KMS-11 (cell line): ENCODE measurements around the gene LSM5.
A peak's percentile ranks its signal among the peaks of the same experiment; 100 is the strongest.

ENCODE experiments used
- H2AFZ ChIP-seq: fragments of 200-600 bp; sonication (generic); 2 replicates; pipeline ENCODE4 v1.6.1; 2016; ENCODE audit warnings: antibody characterized with exemption, mixed run types, low read depth
- H3K27ac ChIP-seq: fragments of 200-600 bp; sonication (generic); 2 replicates; pipeline ENCODE4 v1.6.1; 2016; ENCODE audit warnings: mild to moderate bottlenecking, mixed run types
- H3K27me3 ChIP-seq: fragments of 200-600 bp; sonication (generic); 2 replicates; pipeline ENCODE4 v1.6.1; 2017; ENCODE audit warnings: mild to moderate bottlenecking, low read depth, mixed run types, moderate library complexity; ENCODE audit not compliant: insufficient read depth
- H3K36me3 ChIP-seq: fragments of 200-600 bp; sonication (generic); 2 replicates; pipeline ENCODE4 v1.6.1; 2017; ENCODE audit warnings: mild to moderate bottlenecking, mixed run types; ENCODE audit not compliant: insufficient read depth
- H3K4me1 ChIP-seq: fragments of 200-600 bp; sonication (generic); 2 replicates; pipeline ENCODE4 v1.6.1; 2016; ENCODE audit warnings: mild to moderate bottlenecking, low read depth, mixed run types; ENCODE audit not compliant: poor library complexity, severe bottlenecking
- H3K4me2 ChIP-seq: fragments of 200-600 bp; sonication (generic); 2 replicates; pipeline ENCODE4 v1.7.0; 2016; ENCODE audit warnings: mild to moderate bottlenecking, mixed run types
- H3K4me3 ChIP-seq: fragments of 200-600 bp; sonication (generic); IDR thresholded peaks from 2 replicates; pipeline ENCODE4 v1.6.1; 2017; ENCODE audit warnings: low read depth, low read length, mixed read lengths; ENCODE audit not compliant: insufficient read depth
- H3K79me2 ChIP-seq: fragments of 200-600 bp; sonication (generic); 2 replicates; pipeline ENCODE4 v1.6.1; 2016; ENCODE audit warnings: low read depth, mixed run types; ENCODE audit not compliant: insufficient read depth
- H3K9ac ChIP-seq: fragments of 200-600 bp; sonication (generic); 2 replicates; pipeline ENCODE4 v1.6.1; 2016; ENCODE audit warnings: mild to moderate bottlenecking, mixed run types
- H4K20me1 ChIP-seq: fragments of 200-600 bp; sonication (generic); 2 replicates; pipeline ENCODE4 v1.6.1; 2016; ENCODE audit warnings: mild to moderate bottlenecking, mixed run types; ENCODE audit not compliant: insufficient read depth
- TF ChIP-seq, protein P1 (sequence below): fragments of 200-600 bp; sonication (generic); conservative IDR thresholded peaks from 2 replicates; pipeline ENCODE4 v1.6.1; 2017; ENCODE audit warnings: low read depth, mild to moderate bottlenecking, antibody characterized with exemption, low read length, moderate library complexity, mixed read lengths

Gene LSM5

DNA sequence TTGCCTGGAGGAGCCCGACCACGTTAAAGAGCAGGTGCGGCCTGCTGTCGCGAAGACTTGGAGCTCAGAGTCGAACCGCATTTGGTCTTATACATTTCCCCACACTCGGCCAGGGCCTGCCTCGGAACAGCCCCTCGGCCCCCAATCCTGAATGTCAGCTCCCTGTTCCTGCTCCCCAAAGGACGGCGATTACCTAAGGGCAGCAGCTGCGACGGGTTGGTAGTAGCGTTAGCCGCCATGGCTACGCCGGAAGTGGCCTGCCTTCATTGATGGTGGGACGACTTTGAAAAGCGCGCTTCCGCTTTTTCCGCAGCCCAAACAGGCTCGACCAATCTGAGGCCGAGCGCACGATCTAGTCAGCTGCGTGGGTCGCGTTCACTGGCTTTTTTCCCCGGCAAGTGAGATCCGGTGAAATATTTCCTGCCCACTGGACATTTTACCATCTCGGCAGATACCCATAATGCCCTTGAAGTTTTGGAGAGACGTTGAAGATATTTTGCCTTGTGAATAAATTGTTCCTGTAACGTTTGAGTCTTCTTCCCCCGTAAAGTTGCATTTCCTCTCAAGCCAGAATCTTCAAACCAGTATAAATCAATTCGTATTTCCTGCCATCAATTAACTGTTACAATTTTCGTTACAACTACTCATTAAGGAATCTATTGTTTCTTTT lies at the start of gene LSM5:
Gene LSM5, minus strand, starts transcription at position 254 of the 670 bp plus-strand sequence. Its CDS starts 15 bp downstream, at position 239.
- Histone ChIP-seq H3K4me3 (no peak within 1 kb of the TSS), H3K4me2 (peak within 1 kb of the TSS; percentile 73), H2AFZ (peak within 1 kb of the TSS; percentile 97), H3K27ac (peak within 1 kb of the TSS; percentile 77), H3K4me1 (peaks cover 9% of the 10 kb centered on the region), H3K9ac (peak within 1 kb of the TSS; percentile 77), H3K27me3 (no peaks in the 10 kb centered on the region), H4K20me1 (no peaks in the 10 kb centered on the region), H3K79me2 (peaks cover 16% of the 10 kb centered on the region), H3K36me3 (no peaks in the 10 kb centered on the region; the same call in 1 of the 2 replicates)
- TF ChIP-seq, protein P1, sequence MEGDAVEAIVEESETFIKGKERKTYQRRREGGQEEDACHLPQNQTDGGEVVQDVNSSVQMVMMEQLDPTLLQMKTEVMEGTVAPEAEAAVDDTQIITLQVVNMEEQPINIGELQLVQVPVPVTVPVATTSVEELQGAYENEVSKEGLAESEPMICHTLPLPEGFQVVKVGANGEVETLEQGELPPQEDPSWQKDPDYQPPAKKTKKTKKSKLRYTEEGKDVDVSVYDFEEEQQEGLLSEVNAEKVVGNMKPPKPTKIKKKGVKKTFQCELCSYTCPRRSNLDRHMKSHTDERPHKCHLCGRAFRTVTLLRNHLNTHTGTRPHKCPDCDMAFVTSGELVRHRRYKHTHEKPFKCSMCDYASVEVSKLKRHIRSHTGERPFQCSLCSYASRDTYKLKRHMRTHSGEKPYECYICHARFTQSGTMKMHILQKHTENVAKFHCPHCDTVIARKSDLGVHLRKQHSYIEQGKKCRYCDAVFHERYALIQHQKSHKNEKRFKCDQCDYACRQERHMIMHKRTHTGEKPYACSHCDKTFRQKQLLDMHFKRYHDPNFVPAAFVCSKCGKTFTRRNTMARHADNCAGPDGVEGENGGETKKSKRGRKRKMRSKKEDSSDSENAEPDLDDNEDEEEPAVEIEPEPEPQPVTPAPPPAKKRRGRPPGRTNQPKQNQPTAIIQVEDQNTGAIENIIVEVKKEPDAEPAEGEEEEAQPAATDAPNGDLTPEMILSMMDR = no peak

DNA sequence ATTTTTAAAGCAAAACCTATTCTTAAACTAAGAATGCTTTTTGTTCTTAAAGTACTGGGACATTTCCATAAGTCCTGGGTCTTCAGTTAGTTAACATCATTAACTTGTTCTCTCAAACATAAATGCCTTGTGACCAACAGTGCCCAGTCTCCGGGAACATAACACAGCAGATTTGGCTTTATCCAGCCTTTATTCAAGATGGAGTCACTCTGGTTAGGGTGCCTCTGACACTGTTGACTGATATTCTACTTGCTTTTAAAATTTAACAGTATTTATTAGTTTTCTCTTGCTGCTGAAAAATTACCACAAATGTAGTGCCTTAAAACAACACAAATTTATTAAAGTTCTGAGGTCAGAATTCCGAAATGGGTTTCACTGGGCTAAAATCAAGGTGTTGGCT lies 49.2 kb upstream of the LSM5 start:
- Histone ChIP-seq H3K4me3 (no peak overlapping the region), H3K4me2 (no peak overlapping the region), H3K79me2 (no peaks in the 10 kb centered on the region), H3K36me3 (no peaks in the 10 kb centered on the region), H4K20me1 (no peaks in the 10 kb centered on the region), H3K9ac (no peak overlapping the region), H3K27me3 (no peaks in the 10 kb centered on the region), H2AFZ (no peak overlapping the region), H3K4me1 (peaks cover 5% of the 10 kb centered on the region), H3K27ac (no peak overlapping the region)
- TF ChIP-seq, protein P1 = no peak

DNA sequence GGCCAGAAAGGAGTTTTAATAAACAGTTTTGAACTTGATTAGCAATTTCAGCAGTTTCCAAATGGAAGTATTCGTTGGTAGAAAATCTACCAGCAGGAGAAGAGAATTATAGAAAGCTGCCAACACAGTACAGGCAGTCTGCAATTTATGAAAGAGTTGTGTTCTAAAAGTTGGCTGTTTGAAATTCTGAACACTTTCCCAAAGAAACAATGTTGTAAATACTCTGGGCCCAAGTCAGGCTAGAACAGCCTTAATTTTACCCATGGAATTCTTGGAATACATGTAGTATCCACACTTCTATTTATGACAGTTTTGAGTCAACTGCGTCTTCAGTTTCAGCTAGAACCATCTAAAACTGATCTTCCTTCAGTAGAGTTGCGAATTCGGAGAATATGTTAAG lies 47.6 kb upstream of the LSM5 start:
- H3K9ac ChIP-seq = no peak overlapping the region
- no peaks in the 10 kb centered on the region for H4K20me1 ChIP-seq
- no peak overlapping the region for H3K4me2 ChIP-seq
- H3K4me1 ChIP-seq = peaks cover 5% of the 10 kb centered on the region
- H3K4me3 ChIP-seq = no peak overlapping the region
- TF ChIP-seq, protein P1 = no peak
- no peaks in the 10 kb centered on the region for H3K27me3 ChIP-seq
- H3K79me2 ChIP-seq = no peaks in the 10 kb centered on the region
- no peaks in the 10 kb centered on the region for H3K36me3 ChIP-seq
- no peak overlapping the region for H2AFZ ChIP-seq
- no peak overlapping the region for H3K27ac ChIP-seq

DNA sequence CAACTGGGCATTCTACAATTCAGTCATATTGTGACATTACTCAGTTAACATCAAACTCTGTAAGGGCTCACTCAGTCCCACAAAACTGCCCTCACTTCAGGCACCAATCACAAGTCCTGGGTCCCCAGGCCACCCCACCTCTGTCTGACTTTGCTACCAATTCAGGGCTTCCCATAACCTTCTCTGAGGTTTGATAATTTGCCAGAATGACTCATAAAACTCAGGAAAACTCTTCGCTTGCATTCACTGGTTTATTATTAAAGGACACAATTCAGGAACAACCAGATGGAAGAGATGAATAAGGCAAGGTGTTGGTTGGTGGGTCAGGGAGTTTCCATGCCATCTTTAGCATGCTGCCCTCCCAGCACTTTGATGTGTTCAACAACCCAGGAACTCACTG lies 46.4 kb upstream of the LSM5 start:
- H3K27me3 ChIP-seq = no peaks in the 10 kb centered on the region
- TF ChIP-seq, protein P1 = no peak
- no peaks in the 10 kb centered on the region for H3K36me3 ChIP-seq

More for the DNA sequence above, 46.4 kb upstream of the LSM5 start:
- no peak overlapping the region for H3K9ac ChIP-seq
- no peak overlapping the region for H3K27ac ChIP-seq
- H3K4me3 ChIP-seq = no peak overlapping the region
- H2AFZ ChIP-seq = no peak overlapping the region
- no peak overlapping the region for H3K4me2 ChIP-seq
- peaks cover 5% of the 10 kb centered on the region for H3K4me1 ChIP-seq
- H4K20me1 ChIP-seq = no peaks in the 10 kb centered on the region
- no peaks in the 10 kb centered on the region for H3K79me2 ChIP-seq
